D721Med (cell line): ENCODE measurements around the gene TMEM255B.

Experiments
- DNase-seq: peaks from one replicate; pipeline ENCODE4 v3.0.0; 2011; ENCODE audit warnings: low spot score; ENCODE audit not compliant: insufficient read length
- FAIRE-seq: peaks from 2 replicates; lab custom pipeline; 2011; peaks lifted over from hg19 to GRCh38; lab: Jason Lieb, UNC
- TF ChIP-seq, protein P1 (sequence below): IDR thresholded peaks from 2 replicates; pipeline ENCODE4 v1.5.1; 2012; ENCODE audit warnings: mild to moderate bottlenecking, control low read depth; ENCODE audit not compliant: insufficient read depth; ENCODE audit errors: missing control alignments

TMEM255B gene

DNA sequence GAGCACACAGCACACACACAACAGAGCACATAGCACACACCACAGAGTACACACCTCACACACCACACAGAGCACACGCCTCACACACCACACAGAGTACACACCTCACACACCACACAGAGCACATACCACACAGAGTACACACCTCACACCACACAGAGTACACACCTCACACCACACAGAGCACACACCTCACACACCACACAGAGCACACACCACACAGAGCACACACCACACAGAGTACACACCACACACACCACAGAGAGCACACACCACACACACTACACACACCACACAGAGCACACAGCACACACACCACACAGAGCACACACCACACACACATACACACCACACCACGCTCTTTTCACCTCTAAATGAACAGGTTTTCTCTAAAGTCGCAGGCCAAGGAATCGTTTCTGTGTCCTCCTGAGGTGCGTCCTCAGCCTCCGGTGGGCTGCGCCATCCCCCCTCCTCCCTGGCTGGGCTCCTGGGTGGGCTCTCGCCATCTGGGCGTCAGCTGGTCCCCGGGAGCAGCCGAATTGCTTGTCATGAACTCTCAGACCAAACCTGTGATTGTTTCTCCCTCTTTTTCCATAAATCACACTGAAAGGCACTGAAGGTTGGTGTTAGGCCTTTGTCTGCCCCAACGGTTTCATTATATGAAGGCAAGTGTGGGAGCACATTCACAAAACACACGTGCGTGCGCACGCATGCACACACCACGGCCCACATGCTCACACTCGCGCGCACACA, 37.4 kb downstream of the TMEM255B start:
- FAIRE-seq (no peak), DNase-seq (no peak)
- TF ChIP-seq, protein P1, sequence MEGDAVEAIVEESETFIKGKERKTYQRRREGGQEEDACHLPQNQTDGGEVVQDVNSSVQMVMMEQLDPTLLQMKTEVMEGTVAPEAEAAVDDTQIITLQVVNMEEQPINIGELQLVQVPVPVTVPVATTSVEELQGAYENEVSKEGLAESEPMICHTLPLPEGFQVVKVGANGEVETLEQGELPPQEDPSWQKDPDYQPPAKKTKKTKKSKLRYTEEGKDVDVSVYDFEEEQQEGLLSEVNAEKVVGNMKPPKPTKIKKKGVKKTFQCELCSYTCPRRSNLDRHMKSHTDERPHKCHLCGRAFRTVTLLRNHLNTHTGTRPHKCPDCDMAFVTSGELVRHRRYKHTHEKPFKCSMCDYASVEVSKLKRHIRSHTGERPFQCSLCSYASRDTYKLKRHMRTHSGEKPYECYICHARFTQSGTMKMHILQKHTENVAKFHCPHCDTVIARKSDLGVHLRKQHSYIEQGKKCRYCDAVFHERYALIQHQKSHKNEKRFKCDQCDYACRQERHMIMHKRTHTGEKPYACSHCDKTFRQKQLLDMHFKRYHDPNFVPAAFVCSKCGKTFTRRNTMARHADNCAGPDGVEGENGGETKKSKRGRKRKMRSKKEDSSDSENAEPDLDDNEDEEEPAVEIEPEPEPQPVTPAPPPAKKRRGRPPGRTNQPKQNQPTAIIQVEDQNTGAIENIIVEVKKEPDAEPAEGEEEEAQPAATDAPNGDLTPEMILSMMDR, result no peak

DNA sequence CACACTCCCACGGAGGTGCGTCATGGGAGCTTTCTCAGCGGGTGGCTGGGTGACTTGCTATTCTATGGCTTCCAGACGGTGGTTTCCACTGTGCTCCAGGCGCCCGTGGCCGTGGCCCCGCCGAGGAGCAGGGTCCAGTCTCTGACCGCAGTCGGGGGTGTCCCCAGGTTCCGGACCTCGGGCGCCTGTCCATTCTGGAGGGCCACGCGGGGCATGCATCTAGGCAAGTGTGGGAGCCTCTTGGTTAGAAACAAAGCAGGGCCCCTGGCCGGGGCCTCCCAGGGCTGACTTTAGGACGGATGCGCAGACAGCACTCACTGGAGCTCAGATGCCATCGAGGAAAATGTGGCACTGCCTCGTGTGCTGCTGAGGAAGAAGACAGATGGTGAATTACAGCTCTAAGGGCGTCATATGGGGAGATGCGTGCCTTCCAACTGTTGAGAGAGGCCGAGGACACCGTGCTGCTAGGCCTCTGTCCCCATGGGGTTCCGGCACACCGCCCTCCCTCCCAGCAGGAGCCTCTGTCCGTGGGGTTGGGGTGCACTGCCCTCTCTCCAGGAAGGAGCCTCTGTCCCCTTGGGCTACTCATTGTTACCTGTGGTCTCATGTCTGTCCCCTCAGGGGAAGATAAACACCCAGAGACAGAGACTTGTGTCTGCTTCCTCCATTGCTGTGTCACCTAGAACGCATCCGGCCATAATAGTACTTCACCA, 38.1 kb downstream of the TMEM255B start:
- DNase-seq (no peak), FAIRE-seq (no peak)
- TF ChIP-seq, protein P1, result no peak

DNA sequence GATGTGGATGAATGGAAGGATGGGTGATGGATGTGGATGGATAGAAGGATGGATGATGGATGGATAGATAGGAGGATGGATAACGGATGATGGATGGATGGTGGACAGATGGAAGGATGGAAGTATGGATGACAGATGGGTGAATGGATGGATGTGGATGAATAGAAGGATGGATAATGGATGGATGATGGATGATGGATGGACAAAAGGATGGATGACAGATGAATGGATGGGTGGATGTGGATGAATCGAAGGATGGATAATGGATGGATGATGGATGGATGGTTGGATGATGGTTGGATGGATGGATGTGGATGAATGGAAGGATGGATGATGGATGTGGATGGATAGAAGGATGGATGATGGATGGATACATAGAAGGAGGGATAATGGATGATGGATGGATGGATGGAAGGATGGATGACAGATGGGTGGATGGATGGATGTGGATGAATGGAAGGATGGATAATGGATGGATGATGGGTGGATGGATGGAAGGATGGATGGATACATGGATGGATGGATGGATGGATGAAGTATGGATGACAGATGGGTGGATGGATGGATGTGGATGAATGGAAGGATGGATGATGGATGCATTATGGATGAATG, 39.3 kb downstream of the TMEM255B start:
- TF ChIP-seq, protein P1, result no peak
- FAIRE-seq (no peak), DNase-seq (no peak)

DNA sequence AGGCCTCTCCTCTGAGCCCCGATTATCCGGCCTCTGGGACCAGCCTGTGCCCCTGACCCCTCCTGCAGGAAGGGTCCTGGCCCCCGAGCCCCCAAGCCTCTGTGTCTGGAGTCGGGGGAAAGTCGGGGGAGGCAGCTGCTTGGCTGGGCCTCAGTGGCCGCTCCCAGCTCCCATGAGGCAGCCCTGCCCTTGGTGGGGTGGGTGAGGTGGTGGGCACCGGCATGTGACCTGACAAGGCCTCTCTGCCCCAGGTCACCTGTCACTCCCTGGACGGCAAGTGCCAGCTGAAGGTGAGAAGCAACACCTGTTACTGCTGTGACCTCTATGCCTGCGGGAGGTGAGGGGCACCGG, 41.5 kb downstream of the TMEM255B start:
- no peak for DNase-seq
- TF ChIP-seq, protein P1, result no peak
- FAIRE-seq, result no peak

DNA sequence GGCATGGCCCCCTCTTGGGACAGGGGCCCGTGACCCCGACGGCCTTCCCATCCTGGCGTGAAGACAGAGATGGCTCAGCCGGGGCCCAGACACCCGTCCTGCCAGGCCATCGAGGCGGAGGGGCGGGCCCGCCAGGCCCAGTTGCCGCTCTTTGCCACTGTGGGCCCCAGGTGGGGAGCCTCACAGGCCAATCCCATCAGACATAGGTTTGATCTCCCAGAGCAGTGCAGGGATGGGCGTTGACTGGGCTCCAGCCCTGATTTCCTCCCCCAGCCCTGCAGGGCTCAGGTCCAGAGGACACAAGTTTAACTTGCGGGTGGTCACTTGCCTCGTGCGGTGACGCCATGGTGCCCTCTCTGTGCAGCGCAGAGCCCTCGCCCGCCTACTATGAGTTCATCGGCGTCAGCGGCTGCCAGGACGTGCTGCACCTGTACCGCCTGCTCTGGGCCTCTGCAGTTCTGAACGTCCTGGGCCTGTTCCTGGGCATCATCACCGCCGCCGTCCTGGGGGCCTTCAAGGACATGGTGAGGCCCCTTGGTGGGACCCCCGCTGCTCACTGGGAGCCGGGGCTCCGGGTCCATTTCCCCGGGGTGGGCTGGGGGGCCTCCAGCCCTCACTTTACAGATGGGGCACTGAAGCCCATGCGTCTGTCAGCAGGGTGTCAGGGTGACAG, 42.4 kb downstream of the TMEM255B start:
- TF ChIP-seq, protein P1, result no peak
- DNase-seq, result no peak
- FAIRE-seq, result no peak

DNA sequence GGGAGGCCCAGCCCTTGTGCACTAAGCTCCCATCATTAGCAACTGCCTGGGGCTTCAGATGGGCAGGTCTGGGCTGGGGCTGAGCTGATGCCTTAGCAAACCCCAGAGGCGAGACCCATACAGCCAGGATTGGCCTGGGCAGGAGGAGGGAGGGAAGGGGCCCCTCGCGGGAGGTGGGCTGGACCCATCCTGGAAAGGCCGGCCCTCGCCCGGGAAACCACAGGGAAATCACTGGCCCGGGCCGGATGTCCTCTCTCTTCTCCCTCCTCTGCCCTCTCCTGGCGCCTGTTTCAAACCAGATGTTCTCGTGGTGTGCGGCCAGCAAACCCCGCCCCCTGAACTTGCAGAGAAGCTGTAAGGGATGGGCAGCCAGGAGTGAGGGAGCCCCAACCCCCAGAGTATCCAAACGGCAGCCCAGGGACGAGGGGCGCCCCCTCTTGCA, 43.1 kb downstream of the TMEM255B start:
- TF ChIP-seq, protein P1, result no peak
- no peak for DNase-seq
- FAIRE-seq, result no peak
